GM23338 (cell line): ENCODE measurements around the gene LMNTD2. TPM values are rescaled to one million over a fixed set of nuclear protein-coding genes. Genes with fewer than 3 reads are reported as not detected.

ENCODE experiments used
- ATAC-seq: fragments of 200-7000 bp; cut with Tn5 transposase; 3 replicates; pipeline ENCODE4 v1.9.1; 2020
- DNase-seq: peaks from one replicate; pipeline ENCODE4 v3.0.0-alpha.2; 2015; ENCODE audit warnings: low spot score
- H2AFZ ChIP-seq: fragments of 200-600 bp; sonication (generic); 2 replicates; pipeline ENCODE4 v1.8.0; 2016; ENCODE audit warnings: antibody characterized with exemption, mild to moderate bottlenecking, moderate library complexity
- H3F3A ChIP-seq: fragments of 200-600 bp; sonication (generic); replicated peaks from 2 replicates; pipeline ENCODE4 v1.8.0; 2017; ENCODE audit warnings: antibody characterized with exemption, mixed run types, low read depth
- H3K27ac ChIP-seq: fragments of 200-600 bp; sonication (generic); 2 replicates; pipeline ENCODE4 v1.6.1; 2016; ENCODE audit warnings: low read depth
- H3K27me3 ChIP-seq: fragments of 200-600 bp; sonication (generic); 2 replicates; pipeline ENCODE4 v1.8.0; 2016; ENCODE audit warnings: mild to moderate bottlenecking, mixed run types, moderate library complexity; ENCODE audit not compliant: insufficient read depth
- H3K36me3 ChIP-seq: fragments of 200-600 bp; sonication (generic); 2 replicates; pipeline ENCODE4 v1.8.0; 2016; ENCODE audit warnings: mild to moderate bottlenecking; ENCODE audit not compliant: insufficient read depth
- H3K4me1 ChIP-seq: fragments of 200-600 bp; sonication (generic); 2 replicates; pipeline ENCODE4 v1.8.0; 2016; ENCODE audit warnings: mild to moderate bottlenecking, moderate library complexity; ENCODE audit not compliant: insufficient read depth
- H3K4me2 ChIP-seq: fragments of 200-600 bp; sonication (generic); 2 replicates; pipeline ENCODE4 v1.7.1; 2017; ENCODE audit warnings: mixed run types
- H3K4me3 ChIP-seq: fragments of 200-600 bp; sonication (generic); 2 replicates; pipeline ENCODE4 v1.6.1; 2016; ENCODE audit warnings: mixed run types
- H3K79me2 ChIP-seq: fragments of 200-600 bp; sonication (generic); replicated peaks from 2 replicates; pipeline ENCODE4 v1.8.0; 2017; ENCODE audit warnings: mild to moderate bottlenecking; ENCODE audit not compliant: insufficient read depth
- H3K9me2 ChIP-seq: fragments of 200-600 bp; sonication (generic); 2 replicates; pipeline ENCODE4 v1.8.0; 2017; ENCODE audit not compliant: insufficient read depth
- H4K20me1 ChIP-seq: fragments of 200-600 bp; sonication (generic); replicated peaks from 2 replicates; pipeline ENCODE4 v1.8.0; 2017; ENCODE audit warnings: mild to moderate bottlenecking; ENCODE audit not compliant: insufficient read depth
- H3K27ac Mint-ChIP-seq: 2 replicates; pipeline ENCODE4 v1.8.0; 2020; ENCODE audit warnings: inconsistent platforms, mild to moderate bottlenecking, moderate library complexity, mixed read lengths
- H3K27me3 Mint-ChIP-seq: 3 replicates; pipeline ENCODE4 v1.8.0; 2022; ENCODE audit warnings: low read depth, mild to moderate bottlenecking, moderate library complexity, mixed read lengths, inconsistent platforms; ENCODE audit not compliant: insufficient read depth, poor library complexity
- H3K36me3 Mint-ChIP-seq: 3 replicates; pipeline ENCODE4 v1.8.0; 2021; ENCODE audit warnings: low read depth, mild to moderate bottlenecking, inconsistent platforms, moderate library complexity, mixed read lengths
- H3K4me1 Mint-ChIP-seq: 3 replicates; pipeline ENCODE4 v1.8.0; 2020; ENCODE audit warnings: mild to moderate bottlenecking, inconsistent platforms, mixed read lengths
- H3K4me3 Mint-ChIP-seq: 3 replicates; pipeline ENCODE4 v1.8.0; 2021; ENCODE audit warnings: moderate library complexity, mild to moderate bottlenecking, inconsistent platforms, mixed read lengths
- H3K9me3 Mint-ChIP-seq: 3 replicates; pipeline ENCODE4 v1.8.0; 2020; ENCODE audit warnings: moderate library complexity, mild to moderate bottlenecking, inconsistent platforms, mixed read lengths
- CREB1 ChIP-seq: fragments of 250-450 bp; sonication (Bioruptor Pico); IDR thresholded peaks from 2 replicates; pipeline ENCODE4 v1.5.0; 2020; ENCODE audit warnings: low read depth, mild to moderate bottlenecking, moderate library complexity
- CTCF ChIP-seq, 2 experiments: fragments of 200-600 bp in 1 of 2; sonication (generic) in 1 of 2; conservative IDR thresholded peaks; 2 replicates each; pipeline versions ENCODE4 v1.5.1 to v1.6.1; 2016 to 2017; ENCODE audit warnings: antibody characterized with exemption in 2 of 2, low read depth in 2 of 2, mild to moderate bottlenecking in 2 of 2, moderate library complexity in 1 of 2
- ETS1 ChIP-seq: IDR thresholded peaks from 2 replicates; pipeline ENCODE4 v1.6.1; 2016; ENCODE audit warnings: antibody characterized with exemption
- EZH2 ChIP-seq: fragments of 200-600 bp; sonication (generic); IDR thresholded peaks from one replicate; pipeline ENCODE4 v1.8.0; 2017; ENCODE audit warnings: antibody characterized with exemption, mild to moderate bottlenecking, low read depth; ENCODE audit not compliant: unreplicated experiment
- EZH2phosphoT487 ChIP-seq: fragments of 200-600 bp; sonication (generic); IDR thresholded peaks from one replicate; pipeline ENCODE4 v1.8.1; 2018; ENCODE audit warnings: antibody characterized with exemption; ENCODE audit not compliant: unreplicated experiment
- JUNB ChIP-seq: IDR thresholded peaks from one replicate; pipeline ENCODE4 v1.6.1; 2016; ENCODE audit warnings: antibody characterized with exemption; ENCODE audit not compliant: unreplicated experiment
- NANOG ChIP-seq: IDR thresholded peaks from 2 replicates; pipeline ENCODE4 v1.6.1; 2016; ENCODE audit warnings: antibody characterized with exemption, borderline replicate concordance
- POLR2AphosphoS5 ChIP-seq: IDR thresholded peaks from 2 replicates; pipeline ENCODE4 v1.6.1; 2016; ENCODE audit warnings: antibody characterized with exemption, low read depth
- ZNF114 ChIP-seq: fragments of 250-450 bp; sonication (Bioruptor Pico); IDR thresholded peaks from 2 replicates; pipeline ENCODE4 v1.5.0; 2020; ENCODE audit warnings: mild to moderate bottlenecking, moderate library complexity
- ZNF462 ChIP-seq: fragments of 250-450 bp; sonication (Bioruptor Pico); IDR thresholded peaks from 2 replicates; pipeline ENCODE4 v1.5.0; 2020; ENCODE audit warnings: mild to moderate bottlenecking, moderate library complexity
- polyA plus RNA-seq: library from polyadenylated mRNA; unstranded; fragments of >200 nt; fragmentation: Nextera tagmentation; extraction: Ambion mirVana; gene quantifications from 2 replicates; pipeline ENCODE4 v1.2.1, GENCODE V29; 2016
- total RNA-seq: library from RNA; depleted of rRNA; stranded (reverse); fragments of >200 nt; shearing (Covaris generic); gene quantifications from 2 replicates; pipeline ENCODE4 v1.2.3, GENCODE V29; 2014

The LMNTD2 gene
- total and polyA plus RNA-seq, 2 experiments from 2014 or later: 1.3 to 2.1 TPM

GRCh38 chr11:506238-506994 lies 54.1 kb downstream of the LMNTD2 start:
- Histone ChIP-seq H3F3A (peaks cover 19% of the 10 kb centered on the region), H3K79me2 (peaks cover 11% of the 10 kb centered on the region), H3K4me3 (peak overlapping the region; percentile 97), H4K20me1 (peaks cover 7% of the 10 kb centered on the region; the same call in 1 of the 2 replicates), H2AFZ (peak overlapping the region; percentile 84; the same call in 1 of the 2 replicates), H3K27me3 (peaks cover 11% of the 10 kb centered on the region; the same call in 1 of the 2 replicates), H3K27ac (peak overlapping the region; percentile 100), H3K36me3 (no peaks in the 10 kb centered on the region), H3K4me2 (peak overlapping the region; percentile 99), H3K4me1 (peaks cover 9% of the 10 kb centered on the region; the same call in 1 of the 2 replicates), H3K9me2 (no peaks in the 10 kb centered on the region)
- Mint-ChIP-seq H3K9me3 (no peaks in the 10 kb centered on the region; the same call in 2 of the 3 replicates), H3K4me1 (peaks cover 13% of the 10 kb centered on the region), H3K27me3 (peaks cover 13% of the 10 kb centered on the region), H3K36me3 (peaks cover 9% of the 10 kb centered on the region; the same call in 2 of the 3 replicates), H3K4me3 (peak overlapping the region; percentile 97), H3K27ac (peak overlapping the region; percentile 99)
- TF ChIP-seq JUNB: no peak
- TF ChIP-seq CREB1: peak; percentile 98
- peak; percentile 66 for ATAC-seq
- peak; percentile 98 for DNase-seq

- Mint-ChIP-seq H3K9me3 (no peaks in the 10 kb centered on the region; the same call in 2 of the 3 replicates), H3K4me1 (peaks cover 13% of the 10 kb centered on the region), H3K27ac (no peak overlapping the region), H3K4me3 (peak overlapping the region; percentile 97), H3K27me3 (peaks cover 20% of the 10 kb centered on the region), H3K36me3 (peaks cover 8% of the 10 kb centered on the region)
- no peak for ATAC-seq
- no peak overlapping the region for H2AFZ ChIP-seq
- no peak for DNase-seq
- peaks cover 11% of the 10 kb centered on the region; the same call in 1 of the 2 replicates for H3K27me3 ChIP-seq
- no peak overlapping the region for H3K27ac ChIP-seq
- no peaks in the 10 kb centered on the region for H3K9me2 ChIP-seq
- peaks cover 11% of the 10 kb centered on the region for H3K79me2 ChIP-seq
- H3K4me1 ChIP-seq: peaks cover 9% of the 10 kb centered on the region; the same call in 1 of the 2 replicates
- H3K36me3 ChIP-seq: no peaks in the 10 kb centered on the region
- peaks cover 19% of the 10 kb centered on the region for H3F3A ChIP-seq
- peak overlapping the region; percentile 99 for H3K4me2 ChIP-seq
- peaks cover 7% of the 10 kb centered on the region; the same call in 1 of the 2 replicates for H4K20me1 ChIP-seq
- peak overlapping the region; percentile 97 for H3K4me3 ChIP-seq
- TF ChIP-seq EZH2phosphoT487: no peak
- no peak for TF ChIP-seq POLR2AphosphoS5
- no peak for TF ChIP-seq EZH2
- no peak for TF ChIP-seq ETS1
- no peak for TF ChIP-seq ZNF114 (CRISPR knock-in tag)
- TF ChIP-seq NANOG: no peak
- TF ChIP-seq CTCF (conservative IDR thresholded peaks at IDR 0.05; ENCODE audit: low read depth in 2 of 2): no peak
- no peak for TF ChIP-seq JUNB
- TF ChIP-seq ZNF462 (CRISPR knock-in tag): no peak
Measured at GRCh38 chr11:504994-505344, 55.6 kb downstream of the LMNTD2 start.
